DMS114 treated with DMSO at 0.1 percent for 48 hours (cell line): ENCODE measurements around the gene ALS2CL.

Experiments
- DNase-seq: peaks from one replicate; lab custom pipeline; 2025; ENCODE audit not compliant: unreplicated experiment; lab: John Stamatoyannopoulos, UW

Gene ALS2CL

DNA sequence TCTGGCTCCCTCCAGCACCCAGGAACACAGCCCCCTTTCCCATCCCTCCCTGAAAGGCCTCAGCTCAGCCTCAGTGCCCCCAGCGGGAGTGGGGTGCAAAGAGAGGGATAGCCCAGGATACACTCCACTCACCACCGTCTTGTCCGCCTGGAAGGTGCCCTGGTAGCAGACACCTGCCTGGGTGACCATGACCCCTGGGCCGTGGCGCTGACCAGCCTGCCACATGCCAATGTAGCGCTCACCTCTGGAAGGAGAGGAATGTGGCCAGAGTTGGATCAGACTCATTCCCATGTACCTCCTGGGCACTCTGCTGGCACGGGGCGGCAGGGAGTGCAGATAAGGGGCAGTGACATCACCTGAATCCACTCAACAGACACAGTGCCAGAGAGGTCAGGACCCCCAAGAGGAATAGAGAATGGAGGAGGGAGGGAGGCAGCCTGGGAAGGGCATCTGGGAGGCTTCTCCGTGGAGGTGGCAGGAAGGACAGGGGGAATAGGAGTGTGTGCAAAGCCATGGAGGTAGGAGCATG, 13.1 kb downstream of the ALS2CL start:
- no peak for DNase-seq

- no peak for DNase-seq
These were observed 13.8 kb downstream of the ALS2CL start for GRCh38 chr3:46679681-46680080.

DNA sequence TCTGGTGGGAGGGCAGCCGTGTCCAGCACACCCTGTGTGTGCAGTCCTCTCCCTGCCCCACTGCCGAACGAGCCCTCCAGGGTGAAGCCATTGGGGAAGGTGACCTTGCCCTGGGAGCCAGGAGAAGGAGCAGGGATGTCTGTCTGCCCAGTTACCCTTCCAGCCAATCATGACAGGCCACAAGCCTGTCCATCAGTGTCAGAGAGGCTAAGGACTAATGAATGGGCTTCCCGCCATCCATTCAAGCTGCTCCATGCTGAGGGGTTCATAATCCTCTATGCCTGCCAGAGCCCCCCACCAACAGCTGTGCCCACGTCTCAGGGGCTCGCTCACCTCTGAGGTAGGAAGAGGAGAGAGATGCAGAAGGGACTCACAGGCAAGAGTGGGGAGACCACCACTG, 15.2 kb downstream of the ALS2CL start:
- DNase-seq = no peak

- DNase-seq = no peak
These were observed 16.1 kb downstream of the ALS2CL start for GRCh38 chr3:46677411-46677726.

GRCh38 chr3:46676601-46677410, 16.7 kb downstream of the ALS2CL start:
- DNase-seq = no peak

DNA sequence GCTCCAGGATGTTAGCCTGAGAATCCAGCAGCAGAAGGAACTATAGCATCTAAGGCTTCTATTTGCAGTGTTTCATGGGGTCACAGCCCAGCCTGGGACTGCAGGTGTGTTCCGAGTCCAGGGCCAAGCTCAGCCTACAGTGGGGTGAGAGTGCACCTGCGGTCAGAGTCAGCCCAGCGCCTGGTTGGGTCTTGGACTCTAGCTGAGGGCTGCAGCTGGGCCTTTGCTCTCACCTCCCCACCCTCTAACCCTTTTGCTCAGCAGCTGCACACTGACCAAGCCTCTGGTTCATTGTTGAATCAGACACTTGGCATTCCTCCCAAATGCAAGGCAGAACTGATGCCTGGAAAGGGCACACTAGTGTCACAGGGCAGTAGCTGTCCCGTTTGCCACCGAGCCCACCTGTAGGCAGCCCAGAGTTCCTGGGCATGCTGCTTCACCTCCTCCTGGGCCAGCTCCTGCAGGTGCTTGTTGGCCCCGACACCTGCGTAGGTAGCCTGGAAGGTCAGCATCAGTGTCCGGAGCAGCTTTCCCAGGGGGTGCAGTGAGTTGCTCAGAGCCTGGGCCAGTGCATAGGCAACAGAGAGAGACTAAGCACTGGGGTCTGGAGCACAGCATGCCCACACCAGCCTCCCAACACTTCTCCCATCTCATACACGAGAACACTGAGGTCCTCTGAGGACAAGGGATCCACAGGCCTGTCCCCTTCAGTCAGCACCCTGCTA, 17.5 kb downstream of the ALS2CL start:
- DNase-seq = no peak

DNA sequence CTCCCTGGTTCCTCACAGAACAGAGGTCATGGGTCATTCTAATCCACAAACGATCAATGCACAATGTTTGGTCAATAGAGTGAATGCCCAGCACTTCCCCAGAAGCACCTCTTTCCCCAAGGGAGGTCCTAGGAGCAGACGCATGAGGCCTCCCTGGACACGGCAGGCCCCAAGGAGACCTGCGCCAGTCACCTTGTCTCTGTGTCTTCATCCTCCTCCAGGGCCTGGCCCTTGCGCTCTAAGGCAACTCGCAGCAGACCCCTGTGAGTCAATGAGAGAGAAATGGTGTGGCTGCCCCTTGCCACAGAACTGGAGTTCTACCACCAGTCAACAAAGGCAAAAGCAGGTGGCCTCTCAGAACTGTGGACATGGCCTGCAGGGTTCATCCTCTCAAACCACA, 18.1 kb downstream of the ALS2CL start:
- no peak for DNase-seq

GRCh38 chr3:46674031-46674845, 19.2 kb downstream of the ALS2CL start:
- DNase-seq = no peak

DNA sequence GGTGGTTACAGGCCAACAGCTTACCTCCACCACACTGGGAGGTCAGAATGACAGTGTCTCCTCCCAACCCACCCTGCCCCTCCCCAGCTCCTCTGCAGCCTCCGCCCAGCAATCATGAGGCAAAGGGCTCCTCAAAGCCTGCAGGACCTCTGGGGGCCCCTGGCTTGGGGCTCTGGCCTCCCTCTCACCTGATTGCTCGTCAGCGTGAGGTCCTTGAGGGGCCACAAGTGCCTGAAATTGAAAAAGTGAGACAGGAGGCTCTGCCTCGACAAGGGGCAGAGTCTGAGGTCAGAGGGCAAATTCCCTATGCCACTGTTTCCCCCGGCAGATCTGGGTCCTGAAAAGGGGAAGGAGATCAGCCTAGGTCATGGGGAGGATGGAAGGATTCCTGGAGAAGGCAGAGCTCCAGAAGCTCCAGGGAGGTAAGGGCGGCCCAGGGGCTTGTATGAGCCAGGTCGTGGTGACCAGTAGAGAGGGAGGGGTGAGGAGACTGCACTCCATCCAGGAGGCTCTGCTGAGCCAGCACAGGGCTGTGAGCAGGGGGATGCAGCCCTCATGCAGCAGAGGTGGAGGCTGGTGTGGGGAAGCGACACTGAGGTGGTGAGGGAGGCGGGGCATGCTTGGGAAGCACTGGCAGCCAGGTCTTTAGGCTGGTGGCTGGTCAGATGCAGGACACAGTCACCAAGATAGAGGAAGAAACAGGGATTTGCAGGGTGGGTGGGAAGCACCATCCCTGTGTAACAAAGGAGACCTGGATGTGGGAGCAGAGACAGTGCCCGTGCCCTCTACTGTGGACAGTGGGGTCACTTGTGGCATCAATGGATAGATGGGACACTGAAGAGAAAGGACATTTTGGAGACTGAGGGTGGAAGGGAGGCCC, 20.1 kb downstream of the ALS2CL start:
- no peak for DNase-seq

DNA sequence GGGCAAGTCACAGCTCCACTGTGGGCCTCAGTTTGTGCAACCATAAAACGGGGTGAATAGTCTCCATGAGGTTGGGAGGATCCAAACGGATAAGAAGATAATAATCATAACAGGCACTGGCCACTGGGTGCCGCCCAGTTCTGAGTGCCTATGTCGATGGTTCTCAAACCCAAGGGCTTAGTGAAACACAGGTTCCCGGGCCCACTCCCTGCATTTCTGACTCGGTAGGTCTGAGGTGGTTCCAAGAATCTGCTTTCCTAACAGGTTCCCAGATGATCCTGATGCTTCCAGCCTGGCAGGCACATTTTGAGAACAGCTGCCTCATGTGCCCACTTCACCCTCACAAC, 21.2 kb downstream of the ALS2CL start:
- DNase-seq = no peak

- no peak for DNase-seq
These were observed 21.7 kb downstream of the ALS2CL start for GRCh38 chr3:46671541-46672348.

DNA sequence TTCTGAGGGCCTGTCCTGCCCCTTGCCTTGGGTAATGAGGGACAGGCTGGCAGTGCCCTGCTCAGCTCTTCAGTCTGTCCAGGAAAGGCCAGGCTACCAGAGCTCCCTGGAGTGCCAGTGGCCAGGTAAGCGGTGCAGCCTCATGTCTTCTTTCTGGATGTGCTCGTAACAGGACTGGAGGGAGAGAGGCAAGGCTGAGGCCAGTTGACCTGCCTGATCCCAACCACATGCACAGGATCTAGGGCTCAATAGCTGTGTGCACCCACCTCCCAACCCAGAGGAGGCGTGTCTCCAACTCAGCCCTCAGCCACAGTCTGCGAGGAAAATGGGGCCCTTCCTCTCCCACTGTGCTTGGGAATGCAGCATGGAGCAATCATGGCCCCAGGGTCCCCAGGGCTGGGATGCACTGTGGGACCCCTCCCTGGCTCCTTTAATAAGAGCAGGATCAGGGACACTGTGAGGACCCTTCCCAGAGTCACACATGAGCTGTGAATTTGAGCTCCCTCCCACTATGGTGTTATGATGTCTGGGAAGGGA, 22.5 kb downstream of the ALS2CL start:
- DNase-seq = no peak

DNA sequence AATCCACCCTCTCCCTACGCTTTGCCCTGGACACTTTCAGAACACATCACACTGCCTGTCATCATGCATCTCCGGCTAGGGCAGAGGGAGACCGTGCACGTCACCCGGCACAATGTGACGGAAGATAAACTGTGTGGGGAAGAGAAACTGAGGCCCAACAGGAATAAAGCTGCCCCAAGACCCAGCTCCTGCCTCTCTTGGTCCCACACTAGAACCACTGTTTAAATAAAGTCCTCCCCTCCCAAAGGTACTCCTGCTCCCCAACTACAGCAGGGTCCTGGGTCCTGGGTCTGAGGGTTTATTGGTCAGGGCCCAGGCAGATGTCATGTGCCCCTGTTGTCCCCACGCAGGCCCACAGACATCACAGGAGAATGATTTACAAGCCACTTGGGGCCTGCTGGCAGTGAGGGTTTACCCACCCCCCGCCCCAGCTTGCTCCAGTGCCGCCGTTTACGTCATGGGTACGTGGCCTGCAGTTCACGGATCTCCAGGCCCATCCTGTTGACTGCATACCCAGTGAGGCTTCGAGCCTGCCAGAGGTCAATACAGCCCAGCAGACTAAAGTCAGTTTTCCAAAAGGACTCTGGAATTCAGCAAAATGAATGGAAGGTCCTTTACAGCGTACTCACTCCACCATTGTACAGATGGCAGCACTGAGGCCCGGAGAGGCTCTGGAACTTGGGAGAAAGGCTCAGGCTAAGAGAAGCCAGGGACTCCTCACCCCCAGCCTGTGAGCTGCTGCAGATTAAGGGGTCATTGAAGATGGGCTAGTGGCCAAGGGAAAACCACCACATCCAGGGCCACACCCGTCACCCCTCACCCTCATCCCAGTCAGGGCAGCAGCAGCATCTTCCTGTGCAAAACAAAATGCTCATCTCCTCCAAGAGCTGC, 23.2 kb downstream of the ALS2CL start:
- no peak for DNase-seq

DNA sequence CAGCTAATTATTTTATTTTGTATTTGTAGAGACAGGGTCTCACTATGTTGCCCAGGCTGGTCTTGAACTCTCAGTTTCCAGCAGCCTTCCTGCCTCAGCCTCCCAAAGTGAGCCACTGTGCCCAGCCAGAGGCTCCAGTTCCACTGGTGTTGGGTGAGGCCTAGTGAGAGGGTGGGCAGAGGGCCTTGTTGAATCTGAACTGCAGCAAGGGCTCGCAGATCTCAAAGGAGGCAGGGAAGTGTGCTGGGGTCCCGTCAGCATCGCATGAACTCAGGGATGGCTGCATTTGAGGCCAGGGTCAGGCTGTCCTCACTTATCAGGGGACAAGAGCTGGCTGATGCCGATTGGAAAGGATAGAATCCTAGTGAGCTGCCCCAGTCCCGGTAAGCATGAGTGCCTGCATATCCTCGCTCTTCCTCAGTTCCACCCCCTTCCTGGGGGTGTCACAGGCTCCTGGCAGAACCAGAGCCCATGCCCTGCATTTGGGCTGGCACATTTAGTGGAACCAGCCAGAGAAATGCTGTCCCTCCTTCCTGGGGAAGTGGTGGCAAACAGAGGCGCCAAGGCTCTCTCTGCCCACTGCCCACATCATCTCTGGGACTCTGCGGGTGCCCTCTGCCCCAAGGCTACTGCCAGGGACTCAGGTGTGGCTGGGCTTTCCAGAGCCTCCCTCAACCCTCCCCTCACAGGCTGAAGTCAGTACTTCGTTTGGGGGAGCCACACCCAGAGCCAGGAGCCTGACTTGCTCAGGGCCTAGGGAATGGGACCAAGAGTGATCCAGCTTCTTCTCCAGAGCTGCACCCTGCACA, 24.1 kb downstream of the ALS2CL start:
- DNase-seq = no peak

GRCh38 chr3:46668591-46668990, 24.9 kb downstream of the ALS2CL start:
- no peak for DNase-seq

- DNase-seq = no peak
These were observed 25.4 kb downstream of the ALS2CL start for GRCh38 chr3:46668116-46668515.

- no peak for DNase-seq
These were observed 25.8 kb downstream of the ALS2CL start for GRCh38 chr3:46667657-46668056.
